Lung (tissue), 12 donors: ENCODE results near the gene ENO2. TPM values are rescaled to one million over a fixed set of nuclear protein-coding genes. Genes with fewer than 3 reads are reported as not detected.

Experiments used
- ATAC-seq: fragments of 200-7000 bp; cut with Tn5 transposase; one replicate; pipeline ENCODE4 v1.9.1; 2020; ENCODE audit warnings: moderate number of reproducible peaks; ENCODE audit not compliant: insufficient read depth, low FRiP score
- DNase-seq, 3 donors: peaks; one replicate each; pipeline ENCODE4 v3.0.0-alpha.2; 2013 to 2017
- H3K27ac ChIP-seq, 2 donors: one replicate each; pipeline ENCODE4 v1.5.1; 2013; ENCODE audit warnings: mild to moderate bottlenecking in 2 of 2, moderate library complexity in 2 of 2, control low read depth in 1 of 2, inconsistent platforms in 1 of 2, low read depth in 1 of 2, low read length in 1 of 2
- H3K27me3 ChIP-seq, 3 donors: one replicate each; pipeline ENCODE4 v1.5.1; 2013; ENCODE audit warnings: low read length in 2 of 3; ENCODE audit not compliant: control insufficient read depth in 3 of 3, insufficient read depth in 3 of 3
- H3K36me3 ChIP-seq, 4 donors: one replicate each; pipeline ENCODE4 v1.5.1; 2013; ENCODE audit warnings: low read length in 4 of 4, mild to moderate bottlenecking in 1 of 4, moderate library complexity in 1 of 4; ENCODE audit not compliant: control insufficient read depth in 4 of 4, insufficient read depth in 4 of 4
- H3K4me1 ChIP-seq, 5 donors: one replicate each; pipeline ENCODE4 v1.5.1; 2013; ENCODE audit warnings: low read length in 5 of 5, mild to moderate bottlenecking in 2 of 5, moderate library complexity in 1 of 5; ENCODE audit not compliant: control insufficient read depth in 5 of 5, insufficient read depth in 5 of 5
- H3K4me3 ChIP-seq: one replicate; pipeline ENCODE4 v1.5.1; 2013; ENCODE audit warnings: mild to moderate bottlenecking, control low read depth, moderate library complexity
- H3K9ac ChIP-seq, 2 donors: one replicate each; pipeline ENCODE4 v1.5.1; 2013; ENCODE audit warnings: low read length in 2 of 2, control low read depth in 1 of 2; ENCODE audit not compliant: insufficient read depth in 1 of 2
- H3K9me3 ChIP-seq, 4 donors: one replicate each; pipeline ENCODE4 v1.5.1; 2013; ENCODE audit warnings: low read length in 3 of 4, mild to moderate bottlenecking in 1 of 4, moderate library complexity in 1 of 4; ENCODE audit not compliant: control insufficient read depth in 4 of 4, insufficient read depth in 3 of 4
- WGBS, 2 donors: extraction: QIAGEN DNeasy Blood & Tissue Kit; methylation state at CpG; one replicate each; pipeline ENCODE4 v1.1.7; 2013; 5-methylcytosine and 5-hydroxymethylcytosine counted together
- polyA plus RNA-seq, 2 donors: library from polyadenylated mRNA; stranded (reverse); fragments of 200-250 nt; gene quantifications; one replicate each; pipeline ENCODE4 v1.2.1, GENCODE V29; 2013
- total RNA-seq, 2 donors: library from RNA; depleted of rRNA in 1 of 2; stranded (reverse); fragments of >200 nt in 1 of 2; gene quantifications; one replicate each; pipeline ENCODE4 v1.2.1, GENCODE V29; 2014 to 2021
- TF ChIP-seq, protein P1 (sequence below): IDR thresholded peaks from 2 replicates; pipeline ENCODE4 v1.5.1; 2012; ENCODE audit warnings: mild to moderate bottlenecking; ENCODE audit errors: control extremely low read depth, extremely low read depth
- donor health status: control.
- donor health status: control.
- donor health status: Bipolar disorder and iron deficiency.
- donor health status: healthy.
- donor health status: DM: yes; HTN: yes; CAD: no.

ENO2 gene
- total and polyA plus RNA-seq, 4 donors: 14.4 to 41.9 (median 30.8) TPM

GRCh38 chr12:6960593-6961277, 46.4 kb downstream of the ENO2 start:
- DNase-seq: no peak
- TF ChIP-seq, protein P1, sequence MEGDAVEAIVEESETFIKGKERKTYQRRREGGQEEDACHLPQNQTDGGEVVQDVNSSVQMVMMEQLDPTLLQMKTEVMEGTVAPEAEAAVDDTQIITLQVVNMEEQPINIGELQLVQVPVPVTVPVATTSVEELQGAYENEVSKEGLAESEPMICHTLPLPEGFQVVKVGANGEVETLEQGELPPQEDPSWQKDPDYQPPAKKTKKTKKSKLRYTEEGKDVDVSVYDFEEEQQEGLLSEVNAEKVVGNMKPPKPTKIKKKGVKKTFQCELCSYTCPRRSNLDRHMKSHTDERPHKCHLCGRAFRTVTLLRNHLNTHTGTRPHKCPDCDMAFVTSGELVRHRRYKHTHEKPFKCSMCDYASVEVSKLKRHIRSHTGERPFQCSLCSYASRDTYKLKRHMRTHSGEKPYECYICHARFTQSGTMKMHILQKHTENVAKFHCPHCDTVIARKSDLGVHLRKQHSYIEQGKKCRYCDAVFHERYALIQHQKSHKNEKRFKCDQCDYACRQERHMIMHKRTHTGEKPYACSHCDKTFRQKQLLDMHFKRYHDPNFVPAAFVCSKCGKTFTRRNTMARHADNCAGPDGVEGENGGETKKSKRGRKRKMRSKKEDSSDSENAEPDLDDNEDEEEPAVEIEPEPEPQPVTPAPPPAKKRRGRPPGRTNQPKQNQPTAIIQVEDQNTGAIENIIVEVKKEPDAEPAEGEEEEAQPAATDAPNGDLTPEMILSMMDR: no peak
- H3K4me3 ChIP-seq: no peak overlapping the region
- peak overlapping the region in 1 of 2 donors; percentile 92 for H3K27ac ChIP-seq
- no peak overlapping the region for H3K9ac ChIP-seq
- H3K9me3 ChIP-seq: no peaks in the 10 kb centered on the region
- peaks cover 0 to 26% (median 3%) of the 10 kb centered on the region in 4 donors for H3K36me3 ChIP-seq
- H3K27me3 ChIP-seq: no peaks in the 10 kb centered on the region
- peaks cover 0 to 29% (median 16%) of the 10 kb centered on the region in 5 donors for H3K4me1 ChIP-seq
- WGBS, 2 donors: 77 to 81% methylated on average over 13 of the region's 13 CpGs
- ATAC-seq: no peak

- H3K4me1 ChIP-seq: peaks cover 0 to 29% (median 16%) of the 10 kb centered on the region in 5 donors
- H3K4me3 ChIP-seq: no peak overlapping the region
- peak overlapping the region in 1 of 2 donors; percentile 7 for H3K9ac ChIP-seq
- peaks cover under 1 to 26% (median 7%) of the 10 kb centered on the region in 4 donors for H3K36me3 ChIP-seq
- H3K27ac ChIP-seq: peak overlapping the region; percentile 38 to 92
- DNase-seq (no peak), ATAC-seq (peak; percentile 12)
- H3K27me3 ChIP-seq: no peaks in the 10 kb centered on the region
- no peaks in the 10 kb centered on the region for H3K9me3 ChIP-seq
- WGBS, 2 donors: 28 to 38% methylated on average over 24 of the region's 24 CpGs
- TF ChIP-seq, protein P1: no peak
Observed at GRCh38 chr12:6961278-6961694, 46.9 kb downstream of the ENO2 start.

GRCh38 chr12:6961695-6962284, 47.4 kb downstream of the ENO2 start:
- Histone ChIP-seq H3K4me3 (no peak overlapping the region), H3K36me3 (peaks cover 3 to 27% (median 11%) of the 10 kb centered on the region in 4 donors), H3K27ac (peak overlapping the region; percentile 38 to 92), H3K4me1 (peaks cover 0 to 27% (median 16%) of the 10 kb centered on the region in 5 donors), H3K27me3 (no peaks in the 10 kb centered on the region), H3K9ac (peak overlapping the region in 1 of 2 donors; percentile 42), H3K9me3 (no peaks in the 10 kb centered on the region)
- ATAC-seq (peak; percentile 23), DNase-seq (peak; percentile 70 to 76 (median 75))
- TF ChIP-seq, protein P1: no peak
- 11 to 14% methylated on average over 16 of the region's 16 CpGs for WGBS, 2 donors
